HG02798 (cell line): ENCODE data around the gene FLOT1.
"Not testable (repeated sequence)": the region's sequence is repeated elsewhere in the genome, so short reads cannot be mapped to it uniquely, and the experiment has no call there.

ENCODE experiments used
- ATAC-seq: cut with Tn5 transposase; IDR thresholded peaks from one replicate; pipeline ENCODE4 v1.9.1; 2021; ENCODE audit warnings: mild to moderate bottlenecking; ENCODE audit not compliant: unreplicated experiment, poor library complexity

Gene FLOT1

GRCh38 chr6:30723843-30724741 lies 18.4 kb downstream of the FLOT1 start:
- not testable (repeated sequence) for ATAC-seq

GRCh38 chr6:30723159-30723842 lies 19.2 kb downstream of the FLOT1 start:
- not testable (repeated sequence) for ATAC-seq

- ATAC-seq = no peak
Observed at GRCh38 chr6:30722280-30723112, 20.0 kb downstream of the FLOT1 start.

- ATAC-seq = not testable (repeated sequence)
Observed at GRCh38 chr6:30722025-30722279, 20.5 kb downstream of the FLOT1 start.

GRCh38 chr6:30721198-30722024 lies 21.1 kb downstream of the FLOT1 start:
- ATAC-seq = peak; percentile 39

- no peak for ATAC-seq
Observed at GRCh38 chr6:30720738-30721197, 21.7 kb downstream of the FLOT1 start.

- peak; percentile 49 for ATAC-seq
Observed at GRCh38 chr6:30719791-30720737, 22.4 kb downstream of the FLOT1 start, which contains the start of gene TUBB. Gene TUBB, plus strand, starts transcription at chr6:30720352. Its CDS starts 155 bp downstream, at chr6:30720507.

GRCh38 chr6:30719356-30719755 lies 23.1 kb downstream of the FLOT1 start:
- no peak for ATAC-seq

- ATAC-seq = not testable (repeated sequence)
Observed at GRCh38 chr6:30717845-30718720, 24.4 kb downstream of the FLOT1 start.

GRCh38 chr6:30717129-30717844 lies 25.2 kb downstream of the FLOT1 start, which contains the start of gene MDC1:
Gene MDC1, minus strand, starts transcription at chr6:30717281. Its CDS starts 2,106 bp downstream, at chr6:30715175.
- ATAC-seq = peak; percentile 73

- ATAC-seq = no peak
Observed at GRCh38 chr6:30716879-30717128, 25.7 kb downstream of the FLOT1 start.

GRCh38 chr6:30714263-30714662 lies 28.2 kb downstream of the FLOT1 start:
- no peak for ATAC-seq

GRCh38 chr6:30712441-30712945 lies 30.0 kb downstream of the FLOT1 start:
- no peak for ATAC-seq

GRCh38 chr6:30711758-30712380 lies 30.6 kb downstream of the FLOT1 start:
- ATAC-seq = peak; percentile 52

- no peak for ATAC-seq
Observed at GRCh38 chr6:30709101-30709868, 33.2 kb downstream of the FLOT1 start.

GRCh38 chr6:30707281-30707850 lies 35.1 kb downstream of the FLOT1 start:
- no peak for ATAC-seq
